Loucy (cell line): Measurements from ENCODE around the gene KIAA1328.

Source experiments
- CTCF ChIP-seq: fragments of 200-600 bp; sonication (generic); conservative IDR thresholded peaks from 2 replicates; pipeline ENCODE4 v1.5.1; 2014; ENCODE audit warnings: mild to moderate bottlenecking, antibody characterized with exemption, low read length
- EZH2phosphoT487 ChIP-seq: fragments of 200-600 bp; IDR thresholded peaks from 2 replicates; pipeline ENCODE4 v1.6.1; 2018; ENCODE audit warnings: antibody characterized with exemption, mild to moderate bottlenecking, moderate library complexity, borderline replicate concordance

- no peak for TF ChIP-seq CTCF
- no peak for TF ChIP-seq EZH2phosphoT487
These were observed 106.0 kb downstream of the KIAA1328 start for GRCh38 chr18:36934884-36935283.
